HCT116 (cell line): ENCODE measurements around the gene GNAI2. TPM values are rescaled to one million over a fixed set of nuclear protein-coding genes. Genes with fewer than 3 reads are reported as not detected.

Source experiments
- ATAC-seq: fragments of 200-7000 bp; cut with Tn5 transposase; 2 replicates; pipeline ENCODE4 v1.9.1; 2020; ENCODE audit warnings: mild to moderate bottlenecking, moderate library complexity
- BruUV-seq: library from RNA; stranded (reverse); fragments of 400-500 nt; replicated peaks from 2 replicates; lab custom pipeline; 2021; lab: Mats Ljungman, UMichigan
- CTCF ChIA-PET: fragments of 300-600 bp; sonication (Branson Sonifier 250); formaldehyde crosslinking; loops from one replicate; lab custom pipeline; 2021; ENCODE audit warnings: antibody characterized with exemption; lab: Charles Lee
- POLR2A ChIA-PET: fragments of 300-600, 350-600 bp; sonication (Branson Sonifier 250); formaldehyde crosslinking; loops from one replicate; lab custom pipeline; 2021; ENCODE audit warnings: antibody characterized with exemption; lab: Charles Lee
- RAD21 ChIA-PET, 2 experiments: fragments of 300-600 bp; sonication (Branson Sonifier 250); formaldehyde crosslinking; loops; one replicate each; lab custom pipeline; 2023; ENCODE audit warnings: low total read pairs in 2 of 2; ENCODE audit not compliant: uncharacterized antibody in 2 of 2, unreplicated experiment in 2 of 2, low non-redundant PET in 1 of 2; lab: Charles Lee
- DNase-seq: peaks from one replicate; pipeline ENCODE4 v3.0.0-alpha.2; 2010; ENCODE audit warnings: low read depth, low spot score
- H2AFZ ChIP-seq: fragments of 200-600 bp; shearing (Covaris generic), sonication (generic); 2 replicates; pipeline ENCODE4 v1.6.1; 2017; ENCODE audit warnings: low read depth, mixed run types, mixed read lengths, antibody characterized with exemption, low read length; ENCODE audit not compliant: poor library complexity, severe bottlenecking
- H3K27ac ChIP-seq: 2 replicates; pipeline ENCODE4 v1.5.1; 2012; ENCODE audit warnings: low read depth, low read length
- H3K27me3 ChIP-seq: fragments of 200-600 bp; sonication (generic); 2 replicates; pipeline ENCODE4 v1.6.1; 2016; ENCODE audit warnings: mixed run types, low read length, mixed read lengths; ENCODE audit not compliant: insufficient read depth
- H3K36me3 ChIP-seq, 2 experiments: fragments of 200-500 bp in 1 of 2; fragments of 200-600 bp in 1 of 2; sonication (Bioruptor generic) in 1 of 2; sonication (generic) in 1 of 2; 2 replicates each; pipeline versions ENCODE4 v1.5.1 to v1.6.1; 2014 to 2016; ENCODE audit warnings: low read length in 2 of 2, inconsistent platforms in 1 of 2, mixed read lengths in 1 of 2, mixed run types in 1 of 2; ENCODE audit not compliant: insufficient read depth in 2 of 2, control insufficient read depth in 1 of 2
- H3K4me1 ChIP-seq, 2 experiments: fragments of 200-600 bp in 1 of 2; sonication (generic) in 1 of 2; 2 replicates each; pipeline versions ENCODE4 v1.5.1 to v1.6.1; 2012 to 2017; ENCODE audit warnings: low read length in 2 of 2, inconsistent platforms in 1 of 2, mild to moderate bottlenecking in 1 of 2, mixed read lengths in 1 of 2, mixed run types in 1 of 2, moderate library complexity in 1 of 2; ENCODE audit not compliant: insufficient read depth in 2 of 2, control insufficient read depth in 1 of 2
- H3K4me2 ChIP-seq: fragments of 200-600 bp; sonication (generic); 2 replicates; pipeline ENCODE4 v1.6.1; 2017; ENCODE audit warnings: mixed run types, low read length, mixed read lengths
- H3K4me3 ChIP-seq, 2 experiments: fragments of 200-600 bp in 1 of 2; sonication (generic) in 1 of 2; replicated peaks in 1 of 2; 2 replicates each; pipeline ENCODE4 v1.5.1; 2011 to 2016; ENCODE audit warnings: low read length in 2 of 2, control low read depth in 1 of 2, low read depth in 1 of 2, mild to moderate bottlenecking in 1 of 2, mixed read lengths in 1 of 2, mixed run types in 1 of 2
- H3K79me2 ChIP-seq: fragments of 200-600 bp; sonication (generic); 2 replicates; pipeline ENCODE4 v1.6.1; 2017; ENCODE audit warnings: mild to moderate bottlenecking, mixed run types, low read length, moderate library complexity, mixed read lengths; ENCODE audit not compliant: insufficient read depth
- H3K9ac ChIP-seq: fragments of 200-600 bp; sonication (generic); 2 replicates; pipeline ENCODE4 v1.6.1; 2016; ENCODE audit warnings: low read length, mixed read lengths
- H3K9me2 ChIP-seq: fragments of 200-600 bp; sonication (generic), shearing (Covaris generic); 2 replicates; pipeline ENCODE4 v1.6.1; 2017; ENCODE audit warnings: mixed run types, mild to moderate bottlenecking, moderate library complexity; ENCODE audit not compliant: insufficient read depth
- H3K9me3 ChIP-seq, 2 experiments: fragments of 200-500 bp in 1 of 2; fragments of 200-600 bp in 1 of 2; sonication (Bioruptor generic) in 1 of 2; sonication (generic) in 1 of 2; 2 replicates each; pipeline ENCODE4 v1.6.1; 2014 to 2017; ENCODE audit warnings: low read length in 2 of 2, mixed read lengths in 2 of 2, inconsistent platforms in 1 of 2, low read depth in 1 of 2, mild to moderate bottlenecking in 1 of 2, mixed run types in 1 of 2, moderate library complexity in 1 of 2; ENCODE audit not compliant: control insufficient read depth in 1 of 2, insufficient read depth in 1 of 2
- H4K20me1 ChIP-seq: fragments of 200-600 bp; sonication (generic), shearing (Covaris generic); 2 replicates; pipeline ENCODE4 v1.6.1; 2017; ENCODE audit warnings: mixed run types, mild to moderate bottlenecking, moderate library complexity; ENCODE audit not compliant: insufficient read depth
- ATF3 ChIP-seq: IDR thresholded peaks from 2 replicates; pipeline ENCODE4 v1.6.1; 2012
- EZH2phosphoT487 ChIP-seq: fragments of 200-600 bp; IDR thresholded peaks from 2 replicates; pipeline ENCODE4 v1.6.1; 2018; ENCODE audit warnings: antibody characterized with exemption, borderline replicate concordance
- FOSL1 ChIP-seq: IDR thresholded peaks from 2 replicates; pipeline ENCODE4 v1.6.1; 2012; ENCODE audit warnings: low read depth
- JUND ChIP-seq: IDR thresholded peaks from 2 replicates; pipeline ENCODE4 v1.6.1; 2012
- MAX ChIP-seq: IDR thresholded peaks from 2 replicates; pipeline ENCODE4 v1.6.1; 2012
- POLR2AphosphoS5 ChIP-seq: IDR thresholded peaks from 2 replicates; pipeline ENCODE4 v1.6.1; 2011; ENCODE audit warnings: mild to moderate bottlenecking, low read depth, low read length, moderate library complexity
- RAD21 ChIP-seq: IDR thresholded peaks from 2 replicates; pipeline ENCODE4 v1.6.1; 2012; ENCODE audit warnings: low read depth, mild to moderate bottlenecking
- REST ChIP-seq: IDR thresholded peaks from 2 replicates; pipeline ENCODE4 v1.6.1; 2012; ENCODE audit warnings: low read depth
- SIN3A ChIP-seq: IDR thresholded peaks from 2 replicates; pipeline ENCODE4 v1.6.1; 2012; ENCODE audit warnings: low read depth
- SP1 ChIP-seq: IDR thresholded peaks from 2 replicates; pipeline ENCODE4 v1.6.1; 2012; ENCODE audit warnings: low read depth
- YY1 ChIP-seq: IDR thresholded peaks from 2 replicates; pipeline ENCODE4 v1.6.1; 2011; ENCODE audit warnings: low read length, low read depth, moderate library complexity, mild to moderate bottlenecking; ENCODE audit not compliant: insufficient replicate concordance; ENCODE audit errors: extremely low read depth
- ZNF274 ChIP-seq: fragments of 200-500 bp; sonication (Bioruptor generic); IDR thresholded peaks from 2 replicates; pipeline ENCODE4 v1.6.1; 2014; ENCODE audit warnings: mild to moderate bottlenecking, low read depth, low read length, inconsistent platforms
- intact Hi-C: fragments of 100-400 bp; cut with micrococcal nuclease; formaldehyde crosslinking; loops from 2 replicates; pipeline ENCODE4 v1.10.0; 2022
- total RNA-seq: library from RNA; stranded (reverse); gene quantifications from one replicate; pipeline ENCODE4 v1.2.1, GENCODE V29; 2021; ENCODE audit not compliant: unreplicated experiment

GNAI2 gene
- total RNA-seq, 1 experiment from 2014 or later: 170 TPM

- Histone ChIP-seq H3K9me2 (no peaks in the 10 kb centered on the region), H4K20me1 (no peaks in the 10 kb centered on the region), H3K36me3 (no peaks in the 10 kb centered on the region), H3K27me3 (no peaks in the 10 kb centered on the region), H3K27ac (no peak overlapping the region), H3K9ac (no peak overlapping the region), H3K4me1 (peaks cover 0 to 5% of the 10 kb centered on the region in 2 experiments; a peak in 1 of 4 replicates), H3K79me2 (no peaks in the 10 kb centered on the region), H2AFZ (no peak overlapping the region), H3K4me3 (no peak overlapping the region), H3K9me3 (no peaks in the 10 kb centered on the region), H3K4me2 (no peak overlapping the region)
- CTCF ChIA-PET: interaction anchor here (1.5 kb wide), 1 partner anchor 12 kb away, joined by 8 read pairs; no protein-coding TSS in a partner anchor
- BruUV-seq: no TSS peak
- POLR2A ChIA-PET: no interaction called here
- no peak for DNase-seq
- RAD21 ChIA-PET: interaction anchor here in 1 of 2 experiments (1.0 kb wide), 1 partner anchor 20 kb away, joined by 3 read pairs; no protein-coding TSS in a partner anchor
- intact Hi-C loops: no loop called here
- ATAC-seq: no peak
- TF ChIP-seq JUND: no peak
- TF ChIP-seq MAX: no peak
- no peak for TF ChIP-seq YY1
- TF ChIP-seq SP1: no peak
- TF ChIP-seq EZH2phosphoT487: no peak
- TF ChIP-seq ZNF274: no peak
- no peak for TF ChIP-seq POLR2AphosphoS5
- no peak for TF ChIP-seq RAD21
- TF ChIP-seq SIN3A: no peak
- TF ChIP-seq REST: no peak
- TF ChIP-seq FOSL1: no peak
- TF ChIP-seq ATF3: no peak
These were observed 21.2 kb upstream of the GNAI2 start for GRCh38 chr3:50214824-50215223.
